C4-2B (cell line): ENCODE results near the gene TMEM178B.
"Not testable (repeated sequence)": the region's sequence is repeated elsewhere in the genome, so short reads cannot be mapped to it uniquely, and the experiment has no call there.

ENCODE experiments used
- H3K27ac ChIP-seq: fragments of 450-650 bp; 2 replicates; pipeline ENCODE4 v1.5.1; 2017
- ZFX ChIP-seq: fragments of 450-650 bp; IDR thresholded peaks from 2 replicates; pipeline ENCODE4 v1.6.1; 2017
- TF ChIP-seq, protein P1 (sequence below): fragments of 450-650 bp; conservative IDR thresholded peaks from 2 replicates; pipeline ENCODE4 v1.5.1; 2017; ENCODE audit warnings: mild to moderate bottlenecking

The TMEM178B gene

DNA sequence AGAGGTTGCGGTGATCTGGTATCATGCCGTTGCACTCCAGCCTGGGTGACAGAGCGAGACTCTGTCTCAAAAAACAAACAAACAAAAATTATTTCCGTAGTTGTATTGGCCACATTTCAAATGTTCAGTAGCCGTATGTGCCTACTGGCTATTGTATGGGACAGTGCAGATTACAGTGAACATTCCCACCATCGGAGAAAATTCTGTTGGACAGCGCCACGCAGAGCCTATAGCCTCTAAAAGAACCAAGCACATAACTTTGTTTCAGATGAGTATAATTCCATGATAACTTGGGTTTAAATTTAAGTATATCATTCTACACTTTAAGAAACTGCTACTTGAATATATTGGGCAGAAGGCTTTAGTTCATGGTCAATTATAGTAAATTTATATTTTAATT lies 5.4 kb downstream of the TMEM178B start:
- TF ChIP-seq ZFX, result no peak
- TF ChIP-seq, protein P1, sequence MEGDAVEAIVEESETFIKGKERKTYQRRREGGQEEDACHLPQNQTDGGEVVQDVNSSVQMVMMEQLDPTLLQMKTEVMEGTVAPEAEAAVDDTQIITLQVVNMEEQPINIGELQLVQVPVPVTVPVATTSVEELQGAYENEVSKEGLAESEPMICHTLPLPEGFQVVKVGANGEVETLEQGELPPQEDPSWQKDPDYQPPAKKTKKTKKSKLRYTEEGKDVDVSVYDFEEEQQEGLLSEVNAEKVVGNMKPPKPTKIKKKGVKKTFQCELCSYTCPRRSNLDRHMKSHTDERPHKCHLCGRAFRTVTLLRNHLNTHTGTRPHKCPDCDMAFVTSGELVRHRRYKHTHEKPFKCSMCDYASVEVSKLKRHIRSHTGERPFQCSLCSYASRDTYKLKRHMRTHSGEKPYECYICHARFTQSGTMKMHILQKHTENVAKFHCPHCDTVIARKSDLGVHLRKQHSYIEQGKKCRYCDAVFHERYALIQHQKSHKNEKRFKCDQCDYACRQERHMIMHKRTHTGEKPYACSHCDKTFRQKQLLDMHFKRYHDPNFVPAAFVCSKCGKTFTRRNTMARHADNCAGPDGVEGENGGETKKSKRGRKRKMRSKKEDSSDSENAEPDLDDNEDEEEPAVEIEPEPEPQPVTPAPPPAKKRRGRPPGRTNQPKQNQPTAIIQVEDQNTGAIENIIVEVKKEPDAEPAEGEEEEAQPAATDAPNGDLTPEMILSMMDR, result peak; percentile 22
- H3K27ac ChIP-seq, result no peak overlapping the region

DNA sequence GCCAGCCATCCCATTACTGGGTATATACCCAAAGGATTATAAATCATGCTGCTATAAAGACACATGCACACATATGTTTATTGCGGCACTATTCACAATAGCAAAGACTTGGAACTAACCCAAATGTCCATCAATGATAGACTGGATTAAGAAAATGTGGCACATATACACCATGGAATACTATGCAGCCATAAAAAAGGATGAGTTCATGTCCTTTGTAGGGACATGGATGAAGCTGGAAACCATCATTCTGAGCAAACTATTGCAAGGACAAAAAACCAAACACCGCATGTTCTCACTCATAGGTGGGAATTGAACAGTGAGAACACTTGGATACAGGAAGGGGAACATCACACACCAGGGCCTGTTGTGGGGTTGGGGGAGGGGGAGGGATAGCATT lies 15.6 kb downstream of the TMEM178B start:
- not testable (repeated sequence) for H3K27ac ChIP-seq

DNA sequence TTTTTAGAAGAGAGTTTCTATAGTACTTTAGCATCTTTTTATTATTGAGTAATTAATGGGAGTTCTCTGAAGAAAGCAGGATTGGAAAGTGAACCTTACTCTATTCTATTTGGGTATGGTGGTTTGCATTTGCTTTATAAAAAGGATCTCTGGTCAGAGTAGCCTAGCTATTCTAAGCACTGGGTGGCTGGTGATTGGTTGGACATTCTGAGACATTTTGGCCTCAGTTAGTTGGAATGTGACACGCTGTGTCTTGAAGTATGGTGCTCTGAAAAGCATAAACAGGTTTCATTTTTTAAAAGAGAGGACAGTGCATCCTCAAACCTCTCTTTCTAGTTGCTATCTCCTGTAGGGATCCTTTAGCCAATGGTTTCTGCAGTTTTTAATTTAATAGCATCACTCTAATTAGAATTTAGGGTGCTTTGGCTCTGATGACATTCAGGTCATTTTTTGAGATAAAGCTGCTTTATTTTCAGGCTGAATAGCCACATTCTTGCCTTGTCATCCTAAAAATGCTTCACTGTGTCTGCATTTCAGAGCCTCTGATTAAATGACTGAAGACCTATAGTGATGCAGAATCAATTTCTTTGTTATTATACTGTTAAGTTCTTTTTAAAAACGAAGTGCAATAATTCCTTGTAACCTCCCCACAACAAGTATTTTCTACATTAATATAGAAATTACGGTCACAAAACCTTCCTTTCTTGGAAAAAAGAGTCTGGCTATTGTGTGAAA lies 20.6 kb downstream of the TMEM178B start:
- TF ChIP-seq ZFX, result no peak
- TF ChIP-seq, protein P1, result no peak
- no peak overlapping the region for H3K27ac ChIP-seq

DNA sequence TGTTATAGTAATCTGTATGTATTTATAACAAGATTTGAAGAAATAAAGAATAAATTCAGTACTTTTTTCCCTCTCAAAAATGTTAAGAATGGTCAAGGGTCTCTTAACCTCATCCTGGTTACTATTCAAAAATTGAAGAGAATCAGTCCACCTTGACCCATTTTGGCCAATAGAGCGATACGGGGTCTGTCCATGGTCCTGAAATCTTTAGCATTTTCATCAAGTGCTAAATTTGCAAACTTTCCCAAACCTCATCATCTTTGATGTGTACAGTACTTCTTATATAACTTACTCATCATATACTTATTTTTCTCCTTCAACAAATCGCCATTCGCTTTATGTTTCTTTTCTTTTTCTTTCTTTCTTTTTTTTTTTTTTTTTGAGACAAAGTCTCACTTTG lies 23.6 kb downstream of the TMEM178B start:
- no peak overlapping the region for H3K27ac ChIP-seq
- no peak for TF ChIP-seq ZFX
- TF ChIP-seq, protein P1, result no peak

DNA sequence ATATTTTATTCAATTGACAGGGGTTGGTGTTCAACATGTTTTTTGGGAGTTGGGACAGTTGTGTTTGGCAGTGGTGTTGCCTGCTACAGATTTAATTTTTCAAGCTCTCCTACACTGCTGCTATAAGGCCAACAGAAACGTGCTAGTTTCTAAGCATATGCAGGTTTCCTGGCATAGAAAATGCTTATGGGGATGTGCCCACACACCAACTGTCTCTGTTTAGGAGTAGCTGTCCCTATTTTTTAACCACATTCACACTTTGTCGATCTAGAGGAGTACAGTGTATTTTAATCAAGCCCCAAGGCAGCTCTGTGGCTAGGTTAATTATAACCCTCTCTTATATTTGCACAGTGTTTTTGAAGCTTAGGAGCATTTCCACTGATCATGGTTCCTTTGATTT lies 28.6 kb downstream of the TMEM178B start:
- no peak overlapping the region for H3K27ac ChIP-seq
- no peak for TF ChIP-seq ZFX
- TF ChIP-seq, protein P1, result no peak

DNA sequence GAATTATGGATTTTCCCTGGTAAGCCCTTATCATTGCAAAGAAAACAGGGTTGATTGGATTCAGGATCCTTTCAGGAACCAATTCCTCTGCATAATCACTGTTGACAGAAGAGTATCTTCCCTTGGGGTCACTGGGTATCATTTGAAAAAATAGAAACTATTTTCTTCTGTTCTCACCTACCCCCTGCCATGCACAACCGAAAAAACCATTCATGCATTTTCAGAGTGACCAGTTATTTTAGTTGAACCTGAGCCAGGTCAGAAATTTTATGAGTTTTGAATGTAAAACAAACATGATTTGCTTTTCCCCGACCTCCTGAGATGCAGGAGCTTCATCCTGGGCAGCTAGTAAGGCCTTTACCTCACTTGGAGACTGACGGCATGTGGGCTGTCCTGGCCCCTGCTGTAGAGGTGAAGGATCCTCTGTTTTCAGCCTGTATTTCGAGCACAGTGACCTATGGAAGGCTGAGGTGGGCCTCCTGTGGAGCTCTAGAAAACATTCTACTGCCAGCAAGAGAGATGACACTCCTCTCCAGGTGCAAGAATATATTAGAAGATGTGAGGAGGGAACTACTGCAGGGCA lies 30.1 kb downstream of the TMEM178B start:
- H3K27ac ChIP-seq, result no peak overlapping the region
- TF ChIP-seq, protein P1, result no peak
- TF ChIP-seq ZFX, result no peak

DNA sequence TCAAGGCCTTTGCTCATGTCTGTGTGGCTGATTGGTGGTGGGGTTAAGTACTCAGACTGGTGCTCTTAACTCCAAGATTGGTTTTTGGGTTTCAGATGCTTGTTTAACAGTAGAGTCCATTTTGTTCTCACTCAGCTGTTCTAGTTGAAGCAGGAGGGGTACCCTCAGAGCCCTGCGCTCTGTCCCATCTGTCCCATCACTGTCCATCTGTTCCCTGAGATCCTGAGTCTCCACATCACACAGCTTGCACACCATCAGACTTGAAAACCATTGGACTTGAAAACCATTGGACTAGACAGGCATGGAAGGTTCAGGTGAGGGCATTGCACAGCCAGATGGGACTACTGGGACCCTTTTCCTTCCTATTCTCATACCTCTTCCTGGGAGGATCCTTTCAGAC lies 39.3 kb downstream of the TMEM178B start:
- no peak overlapping the region for H3K27ac ChIP-seq
- TF ChIP-seq, protein P1, result no peak
- no peak for TF ChIP-seq ZFX
